Activated CD4-positive, alpha-beta T cell treated with anti-CD3 and anti-CD28 coated beads, Interleukin-10, Interleukin-2, amounts not matched to agents 100 ng/mL and 50 ng/mL, durations not matched to agents 16 hours and 8 hours (primary cell): ENCODE data around the gene LYSMD1.
A peak's percentile ranks its signal among the peaks of the same experiment; 100 is the strongest.
"Not testable (repeated sequence)": the region's sequence is repeated elsewhere in the genome, so short reads cannot be mapped to it uniquely, and the experiment has no call there.

Experiments used
- DNase-seq: peaks from one replicate; pipeline ENCODE4 v3.0.0-alpha.2; 2020

Gene LYSMD1

DNA sequence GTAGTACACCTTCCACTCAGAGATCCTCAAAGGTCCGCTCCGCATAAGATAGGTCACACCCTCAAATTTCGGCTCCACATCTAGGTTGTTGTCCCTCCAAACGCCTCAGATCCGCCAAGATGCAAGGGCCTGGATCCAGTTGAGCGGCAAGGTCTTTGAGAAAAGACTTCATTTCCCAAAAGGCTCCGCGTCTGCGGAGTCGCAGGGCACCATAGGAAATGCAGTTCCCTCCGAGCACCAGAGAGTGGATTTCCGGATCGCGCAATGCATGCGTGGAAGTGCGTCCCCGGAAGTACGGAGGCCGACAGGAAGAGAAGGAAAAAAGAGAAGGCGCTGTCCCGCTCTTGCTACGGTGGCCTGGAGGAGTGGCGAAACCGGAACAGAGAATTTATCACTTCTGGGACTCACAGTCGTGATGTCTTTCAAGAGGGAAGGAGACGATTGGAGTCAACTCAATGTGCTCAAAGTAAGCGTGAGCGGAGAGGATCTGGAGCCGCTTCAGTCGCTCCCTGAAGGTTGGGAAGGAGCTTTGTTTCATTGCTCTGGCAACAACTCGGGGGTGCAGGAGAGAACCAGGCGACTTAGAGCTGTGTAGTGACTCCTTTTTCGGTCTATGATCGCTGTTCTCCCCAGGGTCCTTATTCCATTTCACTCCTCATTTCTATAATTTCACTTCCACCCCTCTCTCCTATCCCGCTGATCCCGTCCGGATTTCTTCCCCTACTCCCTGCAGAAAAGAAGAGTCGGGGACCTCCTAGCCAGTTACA, at the start of gene LYSMD1, which contains the start of gene SCNM1:
TSS of gene LYSMD1 (minus strand) at position 165 of the 767 bp plus-strand sequence. CDS start 644 bp downstream, outside the sequence.
TSS of gene SCNM1 (plus strand) at position 407 of the 767 bp plus-strand sequence. CDS start at position 416, 9 bp downstream.
- DNase-seq, result peak; percentile 98

DNA sequence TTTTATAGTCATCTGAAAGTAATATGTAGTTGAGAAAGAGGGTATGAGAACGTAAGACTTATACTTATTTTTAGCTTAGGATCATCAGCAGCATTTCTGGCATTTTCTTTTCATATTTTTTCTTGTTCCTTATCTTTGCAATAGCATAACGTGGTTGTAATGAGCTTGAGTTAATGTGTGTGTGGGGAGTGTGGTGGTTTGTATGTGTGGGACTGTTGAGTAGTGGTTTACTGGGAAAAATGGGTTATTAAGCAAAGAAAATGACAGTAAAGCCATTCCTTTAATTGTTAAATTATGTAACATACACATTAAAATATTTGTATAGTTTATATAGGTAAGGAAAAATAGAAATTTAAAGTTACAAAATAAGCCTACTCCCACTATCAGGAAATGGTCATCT, 47.9 kb upstream of the LYSMD1 start:
- DNase-seq, result no peak

- DNase-seq, result peak; percentile 35
Measured at GRCh38 chr1:151211972-151212705, 46.4 kb upstream of the LYSMD1 start.

DNA sequence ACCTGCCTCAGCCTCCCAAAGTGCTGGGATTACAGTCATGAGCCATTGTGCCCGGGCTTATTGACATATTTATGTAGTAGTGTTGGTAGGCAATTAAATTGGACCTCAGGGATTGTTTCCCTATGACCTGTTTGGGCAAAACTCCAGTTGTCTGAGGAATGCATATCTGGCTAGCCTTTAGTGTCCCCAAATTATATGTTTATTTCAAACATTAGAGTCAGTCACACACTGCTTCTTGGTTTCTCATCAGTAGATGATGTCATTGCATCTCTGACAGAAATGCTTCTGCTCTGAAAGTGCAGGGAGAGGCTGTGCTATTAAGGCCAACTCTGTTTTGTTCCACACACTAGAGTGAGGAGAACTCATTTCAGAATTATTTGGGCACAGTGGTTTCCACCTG, 45.1 kb upstream of the LYSMD1 start:
- no peak for DNase-seq

DNA sequence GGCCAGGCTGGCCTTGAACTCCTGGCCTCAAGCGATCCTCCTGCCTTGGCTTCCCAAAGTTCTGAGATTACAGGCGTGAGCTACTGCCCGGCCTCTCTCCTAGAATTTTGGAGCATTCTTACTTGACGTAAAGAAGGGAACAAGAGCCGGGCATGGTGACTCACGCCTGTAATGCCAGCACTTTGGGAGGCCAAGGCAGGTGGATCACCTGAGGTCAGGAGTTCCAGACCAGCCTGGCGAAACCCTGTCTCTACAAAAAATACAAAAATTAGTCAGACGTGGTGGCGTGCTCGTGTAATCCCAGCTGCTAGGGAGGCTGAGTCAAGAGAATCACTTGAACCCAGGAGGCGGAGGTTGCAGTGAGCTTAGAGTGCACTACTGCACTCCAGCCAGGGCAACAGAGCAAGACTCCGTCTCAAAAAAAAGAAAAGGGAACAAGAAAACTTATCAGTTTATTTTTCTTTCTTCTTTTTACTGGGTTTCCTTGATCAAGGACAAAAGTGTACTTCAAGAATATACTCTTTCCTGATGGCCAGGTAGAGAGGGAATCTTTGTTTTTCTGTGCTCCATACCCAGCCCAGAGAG, 39.8 kb upstream of the LYSMD1 start:
- not testable (repeated sequence) for DNase-seq

- DNase-seq, result peak; percentile 40
Measured at GRCh38 chr1:151199873-151200581, 34.3 kb upstream of the LYSMD1 start.

GRCh38 chr1:151198254-151199127, 32.8 kb upstream of the LYSMD1 start, which contains the start of gene PIP5K1A:
Gene PIP5K1A (plus strand): TSS chr1:151198552. CDS start chr1:151198997, 445 bp downstream.
- DNase-seq, result peak; percentile 99

DNA sequence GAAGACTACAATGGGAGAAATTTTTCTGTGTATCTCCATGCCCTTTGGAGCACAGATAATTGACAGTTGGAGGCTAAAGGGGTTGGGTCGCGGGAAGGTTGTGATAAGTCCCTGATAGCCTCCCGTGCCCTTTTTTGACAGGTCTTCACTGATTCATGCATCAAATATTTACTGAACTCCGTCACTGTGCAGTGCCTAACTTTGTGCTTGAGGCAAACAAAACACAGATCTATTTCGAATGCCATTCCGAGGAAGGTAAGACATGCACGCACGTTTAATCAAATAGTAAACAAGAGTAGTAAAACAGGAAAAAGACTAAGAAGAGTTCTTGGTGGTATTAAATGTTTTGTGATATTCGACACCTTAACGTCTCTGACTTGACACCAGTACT, 32.2 kb upstream of the LYSMD1 start:
- DNase-seq, result no peak

DNA sequence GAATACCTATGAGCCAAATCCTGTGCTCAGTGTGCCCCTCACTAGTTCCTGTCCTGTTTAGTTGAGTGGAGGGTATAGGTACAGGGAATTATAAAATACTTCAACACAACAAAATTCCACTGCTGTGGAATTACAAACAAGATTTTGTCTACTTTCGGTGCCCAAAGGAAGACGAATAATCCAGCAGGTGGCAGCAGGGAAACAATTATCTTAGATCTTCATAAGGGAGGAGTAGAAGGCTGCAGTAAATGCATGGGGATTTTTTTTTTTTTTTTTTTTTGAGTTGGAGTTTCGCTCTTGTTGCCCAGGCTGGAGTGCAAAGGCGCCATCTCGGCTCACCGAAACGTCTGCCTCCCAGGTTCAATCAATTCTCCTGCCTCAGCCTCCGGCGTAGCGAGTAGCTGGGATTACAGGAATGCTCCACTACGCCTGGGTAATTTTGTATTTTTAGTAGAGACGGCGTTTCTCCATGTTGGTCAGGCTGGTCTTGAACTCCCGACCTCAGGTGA, 30.6 kb upstream of the LYSMD1 start:
- peak; percentile 77 for DNase-seq

DNA sequence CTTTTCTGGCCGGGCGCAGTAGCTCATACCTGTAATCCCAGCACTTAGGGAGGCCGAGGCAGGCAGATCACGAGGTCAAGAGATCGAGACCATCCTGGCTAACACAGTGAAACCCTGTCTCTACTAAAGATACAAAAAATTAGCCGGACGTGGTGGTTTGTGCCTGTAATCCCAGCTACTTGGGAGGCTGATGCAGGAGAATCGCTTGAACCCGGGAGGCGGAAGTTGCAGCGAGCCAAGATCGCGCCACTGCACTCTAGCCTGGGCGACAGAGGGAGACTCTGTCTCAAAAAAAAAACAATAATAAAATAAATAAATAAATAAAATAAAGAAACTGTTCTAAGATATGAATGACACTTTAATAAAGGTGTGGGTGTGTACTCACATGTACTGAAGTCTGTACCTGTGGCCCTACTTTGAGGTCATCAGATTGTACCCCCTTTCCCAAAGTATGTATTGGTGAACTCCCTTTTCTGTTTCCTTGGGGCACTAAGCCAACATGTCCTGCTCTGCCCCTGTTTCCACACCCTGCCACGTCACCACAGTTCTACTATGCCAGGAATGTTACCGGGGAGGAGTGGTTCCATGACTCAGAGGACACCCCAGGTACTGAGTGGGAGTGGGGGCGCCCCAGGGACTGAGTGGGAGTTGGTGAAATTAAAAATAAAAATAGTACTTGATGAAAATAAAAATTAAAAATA, 29.3 kb upstream of the LYSMD1 start:
- DNase-seq, result not testable (repeated sequence)

DNA sequence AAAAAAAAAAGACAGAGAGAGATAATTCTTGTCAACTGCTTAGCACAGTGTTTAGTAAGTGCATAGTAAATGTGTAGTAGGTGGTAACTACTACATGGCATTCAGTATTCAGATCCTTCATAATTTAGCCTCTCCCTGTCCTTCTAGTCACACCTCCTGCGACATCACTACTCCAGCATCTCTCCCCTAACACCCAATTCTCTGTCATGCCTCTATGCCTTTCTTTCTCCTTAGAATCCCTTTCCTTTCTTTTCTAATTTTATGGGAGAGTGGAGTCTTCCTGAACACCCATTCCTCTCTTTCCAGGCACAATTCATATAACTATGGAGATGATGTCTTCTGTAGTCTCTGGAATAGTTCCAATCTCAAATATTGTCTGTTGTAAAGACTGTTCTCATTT, 28.2 kb upstream of the LYSMD1 start:
- no peak for DNase-seq

GRCh38 chr1:151193304-151193703, 27.6 kb upstream of the LYSMD1 start:
- DNase-seq, result no peak

DNA sequence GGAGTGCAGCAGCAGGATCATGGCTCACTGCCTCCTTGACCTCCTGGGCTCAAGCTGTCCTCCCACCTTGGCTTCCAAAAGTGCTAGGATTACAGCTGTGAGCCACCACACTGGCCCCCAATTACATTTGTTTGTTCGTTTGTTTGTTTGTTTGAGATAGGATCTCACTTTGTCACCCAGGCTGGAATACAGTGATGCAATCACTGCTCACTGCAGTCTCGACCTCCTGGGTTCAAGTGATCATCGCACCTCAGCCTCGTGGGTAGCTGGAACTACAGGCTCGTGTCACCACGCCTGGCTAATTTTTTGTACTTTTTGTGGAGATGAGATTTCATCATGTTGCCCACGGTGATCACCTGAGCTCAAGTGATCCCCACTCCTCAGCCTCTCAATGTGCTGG, 26.3 kb upstream of the LYSMD1 start:
- no peak for DNase-seq

DNA sequence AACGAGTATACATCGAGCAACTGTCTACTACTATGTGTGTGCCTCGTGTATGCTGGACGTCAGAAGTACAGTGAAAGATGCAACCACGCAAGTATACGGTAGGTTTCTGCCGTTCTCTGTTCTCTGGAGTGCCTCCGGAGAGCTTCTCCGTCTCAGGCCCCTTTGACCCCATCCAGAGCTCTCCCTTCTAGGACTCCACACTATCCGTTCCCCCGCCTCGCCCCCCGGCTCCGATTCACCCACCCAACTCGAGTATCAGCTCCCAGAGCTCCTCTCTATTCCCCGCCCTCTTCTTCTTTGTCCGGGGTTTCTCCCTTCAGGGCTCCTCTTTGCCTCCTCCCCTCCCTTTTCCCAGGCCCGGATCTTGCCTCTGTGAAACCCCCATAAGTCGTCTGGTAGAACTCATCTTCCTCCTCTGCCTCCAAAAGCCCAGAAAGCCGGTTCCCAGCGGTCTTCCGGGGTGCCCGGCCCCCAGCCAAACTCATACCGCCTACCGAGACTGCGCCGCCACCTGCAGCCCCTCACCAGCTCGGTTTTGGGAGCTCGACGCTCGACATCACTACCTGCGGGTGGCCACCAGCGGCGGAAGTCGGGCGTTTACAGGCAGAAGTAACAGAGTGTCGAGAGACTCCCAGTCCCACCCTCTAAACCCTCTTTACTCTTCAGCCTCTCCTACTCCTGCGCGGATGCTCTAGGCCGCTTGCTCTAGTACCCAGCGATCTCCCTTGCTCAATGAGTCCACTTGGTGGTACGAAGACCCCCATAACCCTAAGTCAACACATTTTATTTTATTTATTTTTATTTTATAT, 24.1 kb upstream of the LYSMD1 start, which contains the start of gene VPS72:
TSS of gene VPS72 (minus strand) at position 561 of the 809 bp plus-strand sequence. CDS start at position 485, 76 bp downstream.
- peak; percentile 93 for DNase-seq

- DNase-seq, result not testable (repeated sequence)
Measured at GRCh38 chr1:151188667-151189066, 23.0 kb upstream of the LYSMD1 start.

DNA sequence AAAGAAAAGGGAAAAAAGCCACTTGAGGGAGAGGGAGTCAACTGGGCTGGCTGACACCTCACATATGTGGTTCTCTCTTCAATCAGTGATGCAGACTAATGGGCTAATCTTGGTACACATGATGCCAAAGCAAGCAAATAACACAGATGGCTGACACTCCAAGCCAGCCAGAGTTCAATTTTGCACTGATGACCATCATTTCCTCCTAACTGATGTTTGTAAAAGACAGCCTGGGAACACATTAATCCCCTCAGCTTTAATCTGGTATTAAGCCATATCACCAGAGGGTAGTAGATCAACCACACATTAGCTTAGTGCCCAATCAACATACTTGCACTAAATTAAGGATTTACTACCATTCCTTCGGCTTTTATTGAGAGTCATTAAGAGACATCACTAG, 21.5 kb upstream of the LYSMD1 start:
- DNase-seq, result no peak

DNA sequence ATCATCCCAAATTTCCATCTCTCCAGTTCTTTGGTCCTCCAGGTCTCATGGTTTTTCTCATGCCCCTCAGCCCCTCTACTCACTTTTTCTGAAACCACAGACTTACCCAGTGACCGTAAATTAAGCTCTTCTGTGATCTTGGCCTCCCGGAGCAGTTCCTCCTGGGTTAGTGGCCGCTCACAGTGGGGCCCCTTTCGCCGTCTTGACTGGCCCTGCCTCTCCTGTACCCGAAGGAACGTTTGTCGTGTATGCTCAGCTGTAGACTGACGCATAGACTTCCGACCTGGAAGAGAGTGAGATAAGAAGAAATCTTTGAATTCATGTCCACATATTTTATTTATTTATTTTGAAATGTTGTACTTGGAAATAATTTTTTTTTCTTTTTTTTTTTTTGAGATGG, 18.5 kb upstream of the LYSMD1 start:
- DNase-seq, result no peak

DNA sequence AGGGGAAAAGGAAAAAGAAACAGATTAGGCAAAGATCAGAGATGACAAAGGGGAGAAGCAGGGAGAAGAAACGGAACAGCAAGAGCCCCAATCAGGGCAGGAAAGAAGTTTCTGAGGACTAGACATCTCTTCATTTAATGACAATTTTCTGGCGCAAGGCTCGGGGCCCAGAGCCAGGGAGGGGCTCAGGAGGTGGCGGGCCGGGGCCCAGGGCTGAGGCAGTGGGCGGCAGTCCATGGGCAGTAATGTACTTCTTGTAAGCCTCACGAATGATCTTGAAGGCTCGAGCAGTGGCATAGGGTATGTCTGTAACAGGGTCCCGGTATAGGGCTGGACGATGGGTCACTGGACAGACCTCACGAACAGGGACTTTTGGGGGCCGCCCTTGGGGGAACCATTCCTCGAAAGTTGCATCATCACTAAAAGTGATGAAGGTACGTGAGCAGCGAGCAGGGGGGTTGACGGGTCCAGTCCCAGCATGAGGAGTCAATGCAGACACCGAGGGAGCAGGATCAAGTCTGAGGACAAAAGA, 10.9 kb upstream of the LYSMD1 start:
- no peak for DNase-seq

GRCh38 chr1:151175863-151176262, 10.2 kb upstream of the LYSMD1 start, which contains the start of gene TMOD4:
Gene TMOD4 (minus strand): TSS chr1:151175981. CDS start chr1:151174875, 1,106 bp downstream.
- no peak for DNase-seq
